Activated T-cell treated with anti-CD3 and anti-CD28 coated beads, Interleukin-2, amount 50 U/mL, for 24 hours (primary cell): Measurements from ENCODE around the gene EPM2AIP1.

Source experiments
- DNase-seq: peaks from one replicate; pipeline ENCODE4 v3.0.0-alpha.2; 2020
- H3K27ac Mint-ChIP-seq: 2 replicates; pipeline ENCODE4 v1.8.0; 2020; ENCODE audit warnings: mild to moderate bottlenecking, mixed read lengths
- H3K27me3 Mint-ChIP-seq: 2 replicates; pipeline ENCODE4 v1.8.0; 2020; ENCODE audit warnings: mixed read lengths
- H3K36me3 Mint-ChIP-seq: 2 replicates; pipeline ENCODE4 v1.8.0; 2020; ENCODE audit warnings: low read depth, mixed read lengths
- H3K4me1 Mint-ChIP-seq: 2 replicates; pipeline ENCODE4 v1.8.0; 2020; ENCODE audit warnings: low read depth, mixed read lengths
- H3K4me3 Mint-ChIP-seq: 2 replicates; pipeline ENCODE4 v1.8.0; 2020; ENCODE audit warnings: mild to moderate bottlenecking, moderate library complexity, mixed read lengths
- H3K9me3 Mint-ChIP-seq: 2 replicates; pipeline ENCODE4 v1.8.0; 2020; ENCODE audit warnings: mixed read lengths

Gene EPM2AIP1

DNA sequence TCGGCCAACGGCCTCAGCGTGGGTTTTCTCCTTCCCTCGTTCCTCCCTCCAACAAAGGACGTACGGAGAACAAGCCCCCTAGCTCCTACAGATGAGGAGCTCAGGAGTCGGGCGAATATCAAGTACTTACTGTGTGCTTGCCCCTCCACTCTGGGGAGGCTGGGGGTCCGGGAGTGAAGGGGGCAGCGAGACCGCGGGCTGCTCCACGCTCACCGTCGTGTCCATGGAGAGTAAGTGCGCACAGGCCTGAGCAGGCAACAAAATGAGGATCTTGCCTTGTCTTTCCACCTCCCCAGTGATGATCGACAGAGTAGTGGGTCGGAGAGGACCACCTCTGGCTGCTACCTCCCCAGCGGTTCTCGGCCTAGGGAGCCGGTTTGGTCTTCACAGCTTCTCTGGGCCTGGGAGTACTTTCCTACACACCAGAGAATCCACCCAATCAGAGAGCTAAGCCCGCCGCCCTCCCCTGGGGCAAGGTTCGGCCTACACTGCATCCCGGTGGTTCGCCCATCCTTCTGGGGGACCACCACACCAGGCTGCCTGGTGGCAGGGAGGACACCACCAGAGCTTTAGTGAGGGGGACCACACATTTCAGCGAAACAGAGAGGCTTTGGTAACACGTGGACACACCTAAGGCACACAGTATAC, 47.5 kb downstream of the EPM2AIP1 start:
- DNase-seq = no peak
- H3K36me3 Mint-ChIP-seq = peaks cover 16% of the 10 kb centered on the region
- peak overlapping the region; percentile 78 for H3K27ac Mint-ChIP-seq
- H3K9me3 Mint-ChIP-seq = peaks cover 28% of the 10 kb centered on the region
- peaks cover 24% of the 10 kb centered on the region for H3K4me1 Mint-ChIP-seq
- H3K4me3 Mint-ChIP-seq = peak overlapping the region; percentile 73
- H3K27me3 Mint-ChIP-seq = no peaks in the 10 kb centered on the region

DNA sequence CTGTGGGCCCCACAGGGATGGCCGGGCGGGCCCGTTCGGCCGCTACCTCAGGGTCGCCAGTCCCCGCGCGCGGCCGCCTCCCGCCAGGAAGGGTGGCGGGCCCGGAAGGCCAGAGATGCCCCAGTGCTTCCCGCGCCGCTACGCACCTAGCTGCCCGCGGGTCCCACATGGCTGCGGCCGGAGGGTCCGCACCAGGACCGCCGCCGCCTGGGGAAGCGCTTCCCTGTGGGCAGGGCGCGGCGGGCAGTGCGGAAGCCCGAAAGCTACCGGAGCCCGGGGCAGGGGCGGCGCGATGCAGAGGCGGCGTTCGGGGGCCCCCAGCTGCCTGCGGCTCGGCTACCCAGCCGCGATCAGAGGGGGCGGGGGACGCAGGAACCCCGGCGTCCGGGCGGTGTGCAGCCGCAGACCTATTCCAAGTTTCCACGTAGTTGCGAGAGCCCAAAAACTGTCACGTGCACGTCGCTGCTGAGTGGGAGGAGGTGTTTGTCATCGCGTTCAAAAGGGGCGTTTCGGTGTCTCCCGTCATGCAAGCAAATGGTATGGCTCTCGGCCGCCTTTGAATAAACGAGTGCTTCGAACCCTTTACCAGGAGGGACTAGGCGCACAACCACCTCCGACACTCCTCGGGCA, 48.2 kb downstream of the EPM2AIP1 start, which contains the start of gene TRANK1:
Gene TRANK1 (minus strand): TSS at position 414 of the 630 bp plus-strand sequence. CDS start 245 bp downstream, at position 169.
- Mint-ChIP-seq H3K4me1 (peaks cover 24% of the 10 kb centered on the region), H3K9me3 (peaks cover 28% of the 10 kb centered on the region), H3K27me3 (no peaks in the 10 kb centered on the region), H3K36me3 (peaks cover 16% of the 10 kb centered on the region), H3K4me3 (peak within 1 kb of the TSS; percentile 78), H3K27ac (peak within 1 kb of the TSS; percentile 78)
- DNase-seq = peak; percentile 86

DNA sequence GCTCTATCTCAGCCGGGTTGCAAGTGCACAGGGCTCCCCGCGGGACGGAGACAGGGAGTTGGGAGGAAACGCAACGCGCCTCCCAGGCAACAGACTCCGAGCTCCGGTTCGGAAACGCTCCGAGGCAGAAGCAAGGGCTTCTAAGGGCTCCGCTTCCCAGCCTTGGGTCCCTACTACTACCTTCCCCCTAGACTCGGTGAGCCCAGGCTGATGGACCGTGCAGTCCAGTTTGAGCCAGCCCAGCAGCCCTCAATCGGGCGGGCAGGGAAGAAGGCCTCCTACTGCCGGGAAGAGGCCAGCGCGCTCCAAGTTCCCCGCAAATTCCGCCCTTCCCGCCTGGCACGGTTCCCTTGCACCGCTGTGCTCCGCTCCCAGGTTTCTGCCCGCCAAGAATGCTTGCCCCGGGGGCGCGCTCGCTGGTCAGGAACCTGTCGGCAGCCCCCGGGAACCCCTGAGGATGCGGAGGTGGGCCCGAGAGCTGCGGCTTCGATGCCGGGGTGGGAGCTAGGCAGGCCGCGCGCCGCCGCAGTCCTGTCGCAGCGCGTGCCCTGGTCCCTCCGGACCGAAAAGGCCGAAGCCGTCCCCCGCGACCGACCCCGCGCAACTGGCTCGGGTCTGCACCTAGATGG, 48.8 kb downstream of the EPM2AIP1 start:
- Mint-ChIP-seq H3K27me3 (no peaks in the 10 kb centered on the region), H3K4me1 (peaks cover 24% of the 10 kb centered on the region), H3K9me3 (peaks cover 25% of the 10 kb centered on the region), H3K27ac (peak overlapping the region; percentile 64), H3K4me3 (peak overlapping the region; percentile 78), H3K36me3 (peaks cover 15% of the 10 kb centered on the region)
- DNase-seq = peak; percentile 71

DNA sequence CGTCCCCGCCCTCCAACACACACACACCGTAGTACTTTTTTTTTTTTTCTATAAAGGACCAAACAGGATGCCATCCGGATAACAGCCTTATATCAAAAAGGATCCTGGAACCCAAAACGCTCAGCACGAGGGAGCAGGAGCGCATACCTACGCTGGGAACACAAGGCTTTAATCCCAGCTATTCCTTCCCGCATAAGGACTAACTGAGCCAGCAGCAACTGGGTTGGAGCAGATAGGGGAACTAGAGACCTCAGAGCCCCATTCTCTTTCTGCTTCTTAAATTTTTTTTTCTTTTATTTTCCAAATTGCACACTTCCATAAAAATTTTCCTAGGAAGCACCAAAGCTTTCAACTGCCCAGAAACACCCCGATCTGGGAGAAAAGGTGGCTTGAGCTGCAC, 49.3 kb downstream of the EPM2AIP1 start:
- peak overlapping the region; percentile 78 for H3K4me3 Mint-ChIP-seq
- no peak overlapping the region for H3K27ac Mint-ChIP-seq
- no peaks in the 10 kb centered on the region for H3K27me3 Mint-ChIP-seq
- H3K9me3 Mint-ChIP-seq = peaks cover 21% of the 10 kb centered on the region
- H3K4me1 Mint-ChIP-seq = peaks cover 24% of the 10 kb centered on the region
- peaks cover 13% of the 10 kb centered on the region for H3K36me3 Mint-ChIP-seq
- DNase-seq = no peak

DNA sequence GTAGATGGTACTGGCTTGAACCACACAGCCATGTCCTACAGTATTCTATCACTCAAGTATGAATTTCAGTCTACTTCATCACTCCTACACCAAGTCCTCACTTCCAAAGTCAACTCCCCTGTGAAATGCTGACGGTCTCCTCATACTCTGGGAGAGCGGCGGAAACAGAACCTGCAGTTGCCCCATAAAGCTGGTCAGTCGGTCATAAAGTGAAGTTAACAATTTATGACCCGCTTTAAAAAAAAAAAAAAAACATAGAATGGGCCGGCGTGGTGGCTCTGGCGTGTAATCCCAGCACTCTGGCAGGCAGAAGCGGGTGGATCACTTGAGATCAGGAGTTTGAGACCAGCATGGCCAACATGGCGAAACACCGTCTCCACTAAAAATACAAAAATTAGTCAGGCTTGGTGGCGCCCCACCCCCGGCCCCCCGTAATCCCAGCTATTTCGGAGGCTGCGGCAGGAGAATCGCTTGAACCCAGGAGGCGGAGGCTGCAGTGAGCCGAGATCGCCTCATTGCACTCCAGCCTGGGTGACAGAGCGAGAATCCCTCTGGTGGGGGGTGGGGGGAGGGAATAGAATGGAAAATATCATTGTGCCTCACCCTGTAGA, 50.2 kb downstream of the EPM2AIP1 start:
- Mint-ChIP-seq H3K4me1 (peaks cover 24% of the 10 kb centered on the region), H3K9me3 (peaks cover 14% of the 10 kb centered on the region), H3K27ac (no peak overlapping the region), H3K4me3 (no peak overlapping the region), H3K27me3 (no peaks in the 10 kb centered on the region), H3K36me3 (peaks cover 9% of the 10 kb centered on the region)
- no peak for DNase-seq

DNA sequence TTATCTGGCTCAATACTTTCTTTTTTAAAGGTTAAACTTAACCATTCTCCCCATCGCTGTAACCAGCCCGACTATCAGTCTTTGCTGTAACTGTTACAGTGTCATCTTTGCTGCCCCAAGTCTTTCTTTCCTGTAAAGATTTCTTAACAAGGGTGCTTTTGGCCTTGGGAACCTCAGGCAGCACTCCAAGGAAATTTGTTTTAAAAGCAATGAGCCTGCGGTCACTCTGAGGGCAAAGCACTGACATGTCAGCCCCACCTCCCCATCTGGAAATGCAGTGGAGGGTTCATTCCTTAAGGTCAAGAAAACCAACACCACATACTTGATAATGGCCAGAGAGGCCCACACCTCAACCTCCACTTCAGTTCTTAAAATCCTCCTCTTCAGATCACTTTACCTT, 51.3 kb downstream of the EPM2AIP1 start:
- Mint-ChIP-seq H3K4me1 (peaks cover 24% of the 10 kb centered on the region), H3K9me3 (peaks cover 5% of the 10 kb centered on the region)

DNA sequence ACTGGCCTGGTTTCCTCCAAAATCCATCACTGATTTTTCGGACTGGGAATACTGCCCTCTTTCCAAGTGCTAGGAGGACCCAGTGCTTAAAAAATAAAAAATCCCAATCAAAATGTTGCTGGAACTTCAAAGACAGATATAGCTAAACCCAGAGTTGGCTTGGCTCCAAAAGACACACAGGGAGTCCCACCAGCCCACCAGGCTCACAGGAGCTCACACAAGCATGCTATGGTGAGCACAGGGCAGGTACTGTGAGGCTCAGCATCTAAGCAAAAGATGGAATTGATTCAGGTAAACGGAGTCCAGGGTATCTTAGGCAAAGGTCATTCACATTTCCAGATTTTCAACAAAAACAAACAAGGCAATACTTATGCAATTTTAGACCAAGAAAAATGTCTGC, 51.8 kb downstream of the EPM2AIP1 start:
- Mint-ChIP-seq H3K36me3 (peaks cover 3% of the 10 kb centered on the region), H3K4me3 (no peak overlapping the region), H3K27ac (no peak overlapping the region), H3K4me1 (peaks cover 24% of the 10 kb centered on the region), H3K27me3 (no peaks in the 10 kb centered on the region), H3K9me3 (peaks cover 3% of the 10 kb centered on the region)
- no peak for DNase-seq

More for the DNA sequence above, 51.3 kb downstream of the EPM2AIP1 start:
- Mint-ChIP-seq H3K27me3 (no peaks in the 10 kb centered on the region), H3K27ac (no peak overlapping the region), H3K36me3 (peaks cover 3% of the 10 kb centered on the region), H3K4me3 (no peak overlapping the region)
- no peak for DNase-seq

DNA sequence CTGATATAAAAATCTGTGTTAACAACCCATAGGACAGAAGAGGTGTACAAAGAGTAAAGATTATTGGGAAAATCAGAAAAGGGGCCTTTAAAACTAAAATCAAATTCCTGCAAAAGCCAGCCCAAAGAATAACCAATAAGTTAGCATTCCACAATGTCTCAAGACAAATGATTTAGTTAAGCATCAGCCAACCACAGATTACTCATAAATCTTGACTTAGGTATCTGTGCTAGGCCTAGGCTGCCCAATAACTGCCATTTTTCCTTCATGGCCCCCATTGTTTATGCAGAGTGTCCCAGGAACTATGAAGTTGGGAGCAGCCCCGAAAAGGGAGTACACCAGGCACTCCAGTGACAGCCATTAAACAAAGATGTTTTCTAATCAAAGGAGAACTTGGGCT, 55.4 kb downstream of the EPM2AIP1 start:
- Mint-ChIP-seq H3K9me3 (no peaks in the 10 kb centered on the region), H3K4me3 (no peak overlapping the region), H3K4me1 (peaks cover 6% of the 10 kb centered on the region), H3K27me3 (no peaks in the 10 kb centered on the region), H3K36me3 (no peaks in the 10 kb centered on the region), H3K27ac (no peak overlapping the region)
- DNase-seq = no peak
